MM.1S (cell line): ENCODE results near the gene NCOA1.

ENCODE experiments used
- EZH2 ChIP-seq: fragments of 300-600 bp; sonication (generic); optimal IDR thresholded peaks from 2 replicates; pipeline ENCODE3; 2017; ENCODE audit warnings: low read depth, mild to moderate bottlenecking, antibody characterized with exemption, low read length, mixed read lengths
- EZH2phosphoT487 ChIP-seq: fragments of 300-600 bp; sonication (generic); IDR thresholded peaks from 2 replicates; pipeline ENCODE4 v1.6.1; 2018; ENCODE audit warnings: antibody characterized with exemption, low read length
- TF ChIP-seq, protein P1 (sequence below): fragments of 300-600 bp; sonication (generic); IDR thresholded peaks from 2 replicates; pipeline ENCODE4 v1.5.1; 2016; ENCODE audit warnings: antibody characterized with exemption, low read length, mixed read lengths

GRCh38 chr2:24449344-24449743 is 41.7 kb upstream of the NCOA1 start:
- TF ChIP-seq, protein P1, sequence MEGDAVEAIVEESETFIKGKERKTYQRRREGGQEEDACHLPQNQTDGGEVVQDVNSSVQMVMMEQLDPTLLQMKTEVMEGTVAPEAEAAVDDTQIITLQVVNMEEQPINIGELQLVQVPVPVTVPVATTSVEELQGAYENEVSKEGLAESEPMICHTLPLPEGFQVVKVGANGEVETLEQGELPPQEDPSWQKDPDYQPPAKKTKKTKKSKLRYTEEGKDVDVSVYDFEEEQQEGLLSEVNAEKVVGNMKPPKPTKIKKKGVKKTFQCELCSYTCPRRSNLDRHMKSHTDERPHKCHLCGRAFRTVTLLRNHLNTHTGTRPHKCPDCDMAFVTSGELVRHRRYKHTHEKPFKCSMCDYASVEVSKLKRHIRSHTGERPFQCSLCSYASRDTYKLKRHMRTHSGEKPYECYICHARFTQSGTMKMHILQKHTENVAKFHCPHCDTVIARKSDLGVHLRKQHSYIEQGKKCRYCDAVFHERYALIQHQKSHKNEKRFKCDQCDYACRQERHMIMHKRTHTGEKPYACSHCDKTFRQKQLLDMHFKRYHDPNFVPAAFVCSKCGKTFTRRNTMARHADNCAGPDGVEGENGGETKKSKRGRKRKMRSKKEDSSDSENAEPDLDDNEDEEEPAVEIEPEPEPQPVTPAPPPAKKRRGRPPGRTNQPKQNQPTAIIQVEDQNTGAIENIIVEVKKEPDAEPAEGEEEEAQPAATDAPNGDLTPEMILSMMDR, result no peak
- TF ChIP-seq EZH2 (no peak), EZH2phosphoT487 (no peak)
